Mucosa of descending colon (tissue), 3 donors: ENCODE results near the gene MILR1. TPM values are rescaled to one million over a fixed set of nuclear protein-coding genes. Genes with fewer than 3 reads are reported as not detected.

Experiments
- ATAC-seq: fragments of 200-7000 bp; cut with Tn5 transposase; one replicate; pipeline ENCODE4 v1.9.1; 2020; ENCODE audit warnings: mild to moderate bottlenecking, moderate library complexity
- DNase-seq, 3 donors: peaks; one replicate each; pipeline ENCODE4 v3.0.0-alpha.2; 2020
- H3K36me3 ChIP-seq: fragments of 200-600 bp; one replicate; pipeline ENCODE4 v1.8.0; 2021; ENCODE audit warnings: low read depth, mild to moderate bottlenecking
- H3K4me1 ChIP-seq: fragments of 200-600 bp; one replicate; pipeline ENCODE4 v1.8.0; 2021; ENCODE audit warnings: low read depth, mild to moderate bottlenecking
- H3K4me3 ChIP-seq: fragments of 200-600 bp; one replicate; pipeline ENCODE4 v1.8.0; 2021; ENCODE audit warnings: mild to moderate bottlenecking
- H3K9me3 ChIP-seq: fragments of 200-600 bp; one replicate; pipeline ENCODE4 v1.8.0; 2021; ENCODE audit warnings: mild to moderate bottlenecking
- CTCF ChIP-seq: fragments of 200-600 bp; IDR thresholded peaks from one replicate; pipeline ENCODE4 v1.8.0; 2022; ENCODE audit warnings: antibody characterized with exemption, mild to moderate bottlenecking
- intact Hi-C, 2 donors: fragments of 100-400 bp; cut with DNase I in 1 of 2; cut with micrococcal nuclease in 1 of 2; formaldehyde crosslinking; loops; one replicate each; pipeline versions ENCODE4 v1.11.0 to v1.11.1; 2022; cut with DNase I, micrococcal nuclease
- total RNA-seq, 3 donors: library from RNA; stranded (reverse); fragmentation: NEBNext Ultra II Directional in 2 of 3; extraction: Animal tissue kit (Norgen Biotek cat#: 25700) in 2 of 3; gene quantifications; one replicate each; pipeline versions ENCODE4 v1.2.1 to v1.2.4, GENCODE V29; 2021 to 2023
- donor health status: DM: no; HTN: no; CAD: no; lungs with moderate emphysema.
- donor health status: DM: no; HTN: no; CAD: no.
- donor health status: DM: no; HTN: yes; CAD: no.

MILR1 gene
- total RNA-seq, 3 donors from 2014 or later, result 4.4 to 4.6 (median 4.6) TPM

GRCh38 chr17:64447526-64447925 is 1.4 kb upstream of the MILR1 start:
- ATAC-seq (no peak), DNase-seq (no peak)
- intact Hi-C loops, result no loop called here
- Histone ChIP-seq H3K4me1 (peaks cover 3% of the 10 kb centered on the region), H3K36me3 (no peaks in the 10 kb centered on the region), H3K9me3 (no peaks in the 10 kb centered on the region), H3K4me3 (no peak overlapping the region)
- no peak for TF ChIP-seq CTCF

- H3K36me3 ChIP-seq, result no peaks in the 10 kb centered on the region
- DNase-seq (no peak), ATAC-seq (no peak)
- intact Hi-C loops, result no loop called here
- TF ChIP-seq CTCF, result no peak
- peaks cover 3% of the 10 kb centered on the region for H3K4me1 ChIP-seq
- no peak overlapping the region for H3K4me3 ChIP-seq
- no peaks in the 10 kb centered on the region for H3K9me3 ChIP-seq
Measured at GRCh38 chr17:64449545-64449944, 630 bp downstream of the MILR1 start.

- no peaks in the 10 kb centered on the region for H3K9me3 ChIP-seq
- DNase-seq, result no peak
- H3K4me3 ChIP-seq, result no peak overlapping the region
- peak; percentile 72 for ATAC-seq
- no peaks in the 10 kb centered on the region for H3K36me3 ChIP-seq
- no peaks in the 10 kb centered on the region for H3K4me1 ChIP-seq
- intact Hi-C loops, result no loop called here
- TF ChIP-seq CTCF, result no peak
Measured at GRCh38 chr17:64455993-64456885, 7.3 kb downstream of the MILR1 start.

- H3K4me1 ChIP-seq, result no peaks in the 10 kb centered on the region
- DNase-seq (no peak), ATAC-seq (no peak)
- H3K36me3 ChIP-seq, result no peaks in the 10 kb centered on the region
- no peak for TF ChIP-seq CTCF
- H3K9me3 ChIP-seq, result no peaks in the 10 kb centered on the region
- H3K4me3 ChIP-seq, result no peak overlapping the region
- intact Hi-C loops, result no loop called here
Measured at GRCh38 chr17:64457156-64457555, 8.2 kb downstream of the MILR1 start.

GRCh38 chr17:64458756-64459155 is 9.8 kb downstream of the MILR1 start:
- no peaks in the 10 kb centered on the region for H3K9me3 ChIP-seq
- ATAC-seq, result no peak
- DNase-seq, result no peak
- no peak overlapping the region for H3K4me3 ChIP-seq
- no peaks in the 10 kb centered on the region for H3K4me1 ChIP-seq
- H3K36me3 ChIP-seq, result no peaks in the 10 kb centered on the region
- intact Hi-C loops, result no loop called here
- TF ChIP-seq CTCF, result no peak
